Stimulated activated CD4-positive, alpha-beta T cell treated with anti-CD3 and anti-CD28 coated beads, Interleukin-12 subunit alpha, Interleukin-12 subunit beta, amount 100 ng/mL, for 4 hours (primary cell): Measurements from ENCODE around the gene TNFRSF1A.

Experiments
- DNase-seq: peaks from one replicate; pipeline ENCODE4 v3.0.0-alpha.2; 2020

The TNFRSF1A gene

DNA sequence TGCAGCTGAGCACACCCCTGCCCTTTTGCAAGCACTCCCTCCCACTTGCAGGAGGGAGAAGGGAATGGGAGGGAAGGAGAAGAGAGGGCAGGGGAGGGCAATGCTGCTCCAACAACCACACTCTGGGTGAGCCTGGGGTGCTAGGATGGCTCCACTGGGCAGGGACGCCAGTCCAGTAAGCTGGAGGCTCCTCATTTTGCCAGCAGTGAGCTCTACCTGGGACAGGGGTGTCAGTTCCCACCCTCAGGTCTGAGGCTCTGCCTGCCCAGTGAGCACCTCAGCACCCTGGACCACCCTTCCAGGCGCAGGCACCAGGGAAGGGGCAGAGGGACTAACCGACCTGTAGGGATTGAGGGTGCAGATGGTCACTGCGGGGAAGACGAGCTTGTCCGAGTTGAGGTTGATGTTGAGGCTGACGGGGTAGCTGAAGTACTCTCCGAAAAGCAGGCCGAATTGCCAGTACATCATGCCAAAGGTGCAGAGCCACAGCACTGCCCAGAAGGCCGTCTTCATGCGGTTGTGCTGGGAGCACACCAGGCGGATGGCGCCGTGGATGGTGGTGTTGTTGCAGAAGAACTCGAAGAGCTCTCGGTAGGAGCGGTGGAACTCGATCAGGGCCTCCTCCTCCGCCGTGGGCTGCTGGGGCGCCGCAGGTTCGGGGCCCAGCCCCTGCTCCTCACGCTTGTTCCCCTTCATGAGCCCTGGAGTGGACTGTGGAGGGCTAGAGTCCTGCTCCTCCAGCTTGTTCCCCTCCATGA is 32.3 kb upstream of the TNFRSF1A start:
- DNase-seq = no peak

GRCh38 chr12:6373022-6373787 is 31.3 kb upstream of the TNFRSF1A start:
- no peak for DNase-seq

GRCh38 chr12:6372403-6373003 is 30.6 kb upstream of the TNFRSF1A start:
- DNase-seq = no peak

DNA sequence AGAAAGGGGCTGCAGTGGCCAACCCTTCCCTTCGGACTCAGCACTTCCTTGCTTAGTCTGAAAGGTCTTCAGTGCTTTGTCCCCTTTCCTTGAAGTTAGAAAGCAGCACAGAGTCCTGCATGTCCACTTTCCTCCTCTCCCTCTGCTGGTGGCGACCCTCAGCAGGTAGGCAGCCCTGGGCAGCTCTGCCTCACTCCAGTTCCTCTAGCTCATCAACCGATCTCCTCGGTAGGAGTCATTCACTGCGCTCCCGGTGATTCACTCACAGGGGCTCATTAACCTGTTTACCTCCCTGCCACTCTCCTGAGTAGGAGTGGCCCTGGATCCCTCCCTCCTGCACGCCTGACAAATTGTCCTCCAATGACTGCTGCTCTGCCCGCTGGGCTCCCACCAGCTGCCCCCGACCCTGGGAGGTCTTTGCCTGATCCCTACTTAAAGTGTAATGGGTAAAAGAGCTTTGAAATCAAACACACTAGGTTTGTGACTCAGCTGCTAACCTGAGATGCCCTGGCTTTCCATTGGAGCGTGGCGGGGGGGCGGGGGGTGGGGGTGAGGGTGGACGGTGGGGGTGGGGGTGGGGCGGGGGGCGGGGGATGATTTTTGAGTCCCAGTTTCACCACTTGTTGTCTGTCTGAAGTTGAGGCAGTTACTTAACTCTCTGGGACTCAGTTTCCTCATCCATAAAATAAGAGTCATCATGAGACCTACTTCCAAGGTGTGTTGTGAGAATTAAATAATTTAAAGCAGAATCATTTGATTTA is 29.3 kb upstream of the TNFRSF1A start:
- no peak for DNase-seq

DNA sequence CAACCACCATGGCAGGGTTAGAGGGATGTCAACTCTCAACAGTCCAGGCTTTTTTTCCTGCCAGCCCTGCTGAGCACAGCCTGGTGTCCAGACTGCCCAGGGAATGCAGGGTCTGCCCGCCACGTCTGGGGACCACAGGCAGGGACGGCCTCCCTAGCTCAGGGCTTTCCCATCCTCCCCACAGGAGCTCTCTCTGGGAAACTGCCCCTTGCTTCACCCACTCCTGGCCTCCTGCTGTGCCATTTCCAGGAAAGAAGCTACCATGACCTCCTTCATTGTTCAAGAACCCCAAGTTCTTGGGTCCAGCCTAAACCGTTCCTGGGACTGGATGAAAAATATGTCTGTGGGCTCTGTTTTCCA is 28.7 kb upstream of the TNFRSF1A start:
- DNase-seq = no peak

- no peak for DNase-seq
Measured at GRCh38 chr12:6369916-6370575, 28.2 kb upstream of the TNFRSF1A start.

- DNase-seq = no peak
Measured at GRCh38 chr12:6368906-6369525, 27.1 kb upstream of the TNFRSF1A start.

DNA sequence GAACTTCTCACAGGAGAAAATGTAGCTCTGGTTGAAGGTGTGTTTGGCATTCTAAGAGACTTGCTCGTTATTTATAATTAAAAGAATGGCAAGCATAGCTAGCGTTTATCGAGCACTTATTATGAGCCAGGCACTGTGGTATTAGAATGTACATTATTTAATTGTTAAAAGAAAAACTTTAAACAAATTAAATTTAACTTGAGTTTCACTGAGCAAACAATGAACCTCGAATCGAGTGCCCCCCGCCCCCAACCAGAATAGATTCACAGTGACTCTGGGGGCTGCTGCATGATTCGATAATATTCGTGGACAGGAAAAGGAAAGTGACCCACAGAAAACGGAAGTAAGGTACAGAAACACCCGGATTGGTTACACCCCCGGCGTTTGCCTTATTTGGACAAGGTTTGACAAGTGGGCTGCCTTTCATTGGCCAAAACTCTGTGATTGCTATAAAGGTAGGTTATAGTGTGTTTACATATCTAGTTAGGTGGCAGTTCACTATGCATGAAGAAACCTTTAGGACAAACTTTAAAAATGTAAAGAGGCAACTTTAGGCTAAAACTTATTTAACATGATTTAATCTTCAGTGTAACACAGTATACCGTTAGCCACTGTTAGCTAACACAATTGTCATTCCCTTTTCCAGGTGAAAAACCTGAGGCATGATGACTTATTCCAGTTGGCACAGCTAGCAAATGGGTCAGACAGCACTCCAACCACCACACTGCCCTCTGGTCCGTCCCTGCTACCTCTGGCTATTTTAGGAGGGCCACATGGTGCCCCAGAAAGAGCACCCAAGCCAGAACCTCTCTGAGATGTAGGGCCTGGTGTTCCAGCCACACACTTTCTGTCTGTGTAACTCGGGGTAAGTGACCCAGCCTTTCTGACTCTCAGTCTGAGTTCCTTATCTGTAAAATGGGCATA is 26.4 kb upstream of the TNFRSF1A start:
- DNase-seq = no peak

DNA sequence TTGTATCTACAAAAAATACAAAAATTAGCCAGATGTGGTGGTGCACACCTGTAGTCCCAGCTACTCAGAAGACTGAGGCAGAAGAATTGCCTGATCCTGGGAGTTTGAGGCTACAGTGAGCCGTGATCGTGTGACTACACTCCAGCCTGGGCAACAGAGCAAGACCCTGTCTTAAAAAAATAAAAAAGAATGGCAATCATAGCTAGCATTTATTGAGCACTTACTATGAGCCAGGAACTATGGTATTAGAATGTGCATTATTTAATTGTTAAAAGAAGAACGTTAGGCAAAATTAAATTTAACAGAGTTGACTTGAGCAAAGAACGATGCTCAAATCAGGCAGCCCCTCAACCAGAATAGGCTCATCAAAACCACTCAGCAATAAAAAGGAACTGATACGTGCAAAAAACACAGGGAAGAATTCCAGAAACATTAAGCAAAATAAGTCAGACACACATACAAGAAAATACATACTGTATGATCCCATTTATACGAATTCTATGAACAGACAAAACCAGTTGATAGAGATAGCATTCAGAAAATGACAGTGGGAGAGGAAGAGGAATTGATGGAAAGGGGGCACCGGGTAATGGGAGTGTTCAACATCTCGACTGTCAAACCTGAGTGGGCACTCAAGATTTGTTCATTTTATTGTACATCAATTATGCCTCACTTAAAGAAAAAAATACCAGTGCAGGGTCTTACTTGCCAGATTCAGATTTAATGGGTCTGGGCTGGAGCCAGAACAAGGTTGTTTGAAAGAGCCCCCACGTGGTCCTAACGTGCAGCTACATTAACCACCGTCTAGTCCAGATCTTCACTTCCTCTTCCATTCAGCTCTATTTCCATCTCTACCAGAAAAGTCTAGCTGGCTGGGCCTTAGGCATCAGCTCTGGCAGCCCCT is 25.4 kb upstream of the TNFRSF1A start:
- no peak for DNase-seq

GRCh38 chr12:6364044-6364374 is 22.1 kb upstream of the TNFRSF1A start:
- DNase-seq = peak; percentile 25

DNA sequence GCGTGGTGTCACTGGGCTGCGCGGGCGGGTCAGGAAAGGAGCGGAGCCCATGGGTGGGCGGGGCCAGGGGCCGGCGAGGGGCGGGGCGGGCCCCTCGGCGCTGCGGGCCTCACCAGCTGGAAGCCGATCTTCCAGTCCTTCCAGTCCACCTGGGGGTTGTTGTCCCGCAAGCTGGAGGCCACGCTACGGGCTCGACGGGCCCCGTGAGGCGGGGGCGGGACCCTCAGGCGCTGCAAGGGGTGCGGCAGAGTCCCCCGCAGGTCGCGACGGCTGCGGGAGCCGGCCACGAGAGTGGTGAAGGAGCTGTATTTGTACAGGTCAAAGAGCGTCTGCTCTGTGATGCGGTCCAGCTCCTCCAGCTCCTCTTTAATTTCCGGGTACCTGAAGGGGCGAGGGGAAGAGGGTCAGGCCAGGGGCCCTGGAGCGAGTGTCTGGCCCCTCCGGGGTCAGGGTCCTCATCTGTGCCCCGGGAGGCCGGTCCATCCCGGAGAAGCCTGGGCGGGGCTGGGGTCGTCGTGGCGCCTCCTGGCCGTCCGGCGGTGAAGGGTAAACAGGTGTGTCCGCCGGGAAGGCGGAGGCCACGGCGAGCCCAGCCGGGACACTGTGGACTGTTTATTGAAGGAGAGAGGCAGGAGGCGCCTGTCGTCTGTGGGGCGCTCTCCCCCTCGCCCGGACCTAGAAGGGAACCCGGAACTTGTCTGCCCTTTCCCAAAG is 21.6 kb upstream of the TNFRSF1A start:
- DNase-seq = peak; percentile 75

DNA sequence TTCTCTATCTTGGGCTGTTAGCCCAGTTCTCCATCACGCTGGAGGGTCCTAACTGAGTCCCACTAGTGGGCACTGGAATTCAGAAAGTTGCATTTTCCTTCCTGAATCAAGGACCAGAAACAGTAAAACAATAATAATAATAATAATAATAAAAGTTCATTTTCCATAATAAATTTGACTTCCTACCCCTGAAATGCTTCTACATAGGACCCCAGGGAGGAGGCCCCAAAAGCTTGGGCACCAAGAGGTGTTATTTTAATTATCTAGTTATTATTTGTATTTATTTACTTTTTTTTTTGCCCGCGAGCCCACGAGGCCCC is 21.1 kb upstream of the TNFRSF1A start:
- no peak for DNase-seq

DNA sequence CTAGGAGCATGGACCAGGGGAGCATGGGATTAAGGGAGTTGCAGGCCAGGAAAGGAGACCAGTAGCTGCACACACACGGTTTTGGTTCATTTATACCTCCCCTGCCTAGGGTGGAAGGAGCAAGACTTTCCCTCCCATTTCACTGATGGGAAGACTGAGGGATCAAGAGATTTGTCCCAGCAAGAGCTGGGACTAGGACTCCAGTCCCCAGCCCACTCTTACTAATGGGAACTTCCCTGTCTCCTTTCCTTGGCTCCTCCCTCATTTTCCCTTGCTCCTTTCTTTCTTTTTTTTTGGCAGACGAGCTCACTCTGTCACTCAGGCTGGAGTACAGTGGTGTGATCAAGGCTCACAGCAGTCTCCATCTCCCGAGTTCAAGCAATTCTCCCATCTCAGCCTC is 20.5 kb upstream of the TNFRSF1A start:
- no peak for DNase-seq

DNA sequence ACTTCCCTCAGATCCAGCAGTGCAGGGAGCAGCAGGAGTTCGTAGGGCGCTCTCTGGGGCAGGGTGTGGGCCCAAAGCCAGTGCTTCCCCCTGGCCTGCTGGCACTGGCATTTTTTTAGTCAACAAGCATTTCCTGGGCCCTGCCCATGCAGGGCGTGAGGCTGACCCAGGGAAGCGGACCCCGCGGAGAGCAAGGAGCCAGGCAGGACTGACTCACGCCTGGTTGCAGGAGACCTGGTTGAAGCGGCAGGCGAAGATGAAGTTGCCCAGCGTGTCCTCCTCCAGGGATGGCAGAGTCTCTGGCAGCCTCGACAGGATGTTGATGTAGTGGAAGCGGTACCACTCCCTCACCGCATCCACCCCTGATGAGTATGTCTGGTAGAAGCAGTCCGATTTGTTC is 20.0 kb upstream of the TNFRSF1A start:
- DNase-seq = no peak

DNA sequence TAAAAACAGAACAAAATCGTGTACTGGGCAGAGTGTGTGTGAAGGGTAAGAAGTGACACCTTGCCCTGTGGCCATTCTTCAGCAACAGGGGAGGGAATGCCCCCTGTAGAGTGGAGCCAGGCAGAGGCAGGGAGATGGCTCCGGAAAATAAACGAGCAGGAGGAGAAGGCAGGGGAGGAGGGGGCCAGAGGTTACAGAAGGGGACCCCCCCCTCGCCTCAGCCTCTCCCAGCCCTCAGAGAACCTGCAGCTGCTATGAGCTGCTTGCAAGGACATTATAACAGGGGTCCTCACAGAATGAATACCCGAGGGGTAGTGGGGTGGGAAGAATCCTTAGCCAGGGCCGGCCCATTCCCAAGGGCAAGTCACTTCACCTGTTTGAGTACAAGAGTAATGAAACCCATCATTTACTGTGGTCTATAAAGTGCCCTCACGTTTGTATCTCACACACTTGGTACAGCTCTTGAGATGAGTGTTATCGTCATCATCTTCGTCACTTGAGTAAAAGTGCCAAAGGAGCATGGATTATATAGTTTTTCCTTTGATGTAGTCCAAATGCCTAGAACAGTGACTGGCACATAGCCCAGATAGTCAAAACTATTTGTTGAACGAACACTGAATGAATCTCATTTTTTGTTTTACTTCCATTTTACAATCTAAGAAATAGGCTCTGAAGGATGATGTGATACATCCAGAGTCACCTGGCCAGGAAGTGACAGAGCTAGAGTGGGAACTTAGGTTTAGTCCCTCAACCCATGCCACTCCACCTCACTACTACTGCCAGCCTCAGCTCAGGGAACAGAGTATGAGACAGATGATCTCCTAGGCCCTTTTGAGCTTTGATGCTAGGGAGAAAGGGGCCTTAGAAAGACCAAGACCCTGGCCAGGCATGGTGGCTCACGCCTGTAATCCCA is 19.0 kb upstream of the TNFRSF1A start:
- no peak for DNase-seq

- no peak for DNase-seq
Measured at GRCh38 chr12:6360080-6360571, 18.2 kb upstream of the TNFRSF1A start.

- no peak for DNase-seq
Measured at GRCh38 chr12:6358881-6359280, 17.0 kb upstream of the TNFRSF1A start.

DNA sequence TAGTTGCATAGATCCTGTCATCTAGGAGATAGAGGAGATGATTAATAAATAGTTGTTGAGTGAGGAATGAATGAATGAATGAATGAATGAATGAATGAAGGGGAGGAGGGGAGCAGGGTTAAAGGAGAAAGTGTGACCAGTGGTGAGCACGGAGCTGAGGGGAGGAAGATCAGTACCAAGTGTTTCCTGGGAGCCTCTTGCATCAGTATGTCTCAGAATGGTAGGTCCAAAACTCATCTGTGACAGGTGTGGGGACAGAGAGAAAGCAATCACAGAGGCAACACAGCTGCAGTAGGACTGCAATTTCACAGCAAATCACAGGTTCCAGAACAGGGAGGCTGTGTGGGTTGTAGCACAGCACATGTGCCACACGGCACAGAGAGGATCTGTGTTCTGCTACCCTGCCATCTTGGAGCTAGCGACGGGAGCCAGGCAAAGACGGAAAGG is 14.5 kb upstream of the TNFRSF1A start:
- DNase-seq = no peak
